OCI-LY7 (cell line): ENCODE data around the gene IP6K2. TPM values are rescaled to one million over a fixed set of nuclear protein-coding genes. Genes with fewer than 3 reads are reported as not detected.

ENCODE experiments used
- BruUV-seq: library from RNA; stranded (reverse); fragments of 400-500 nt; replicated peaks from 2 replicates; lab custom pipeline; 2021; lab: Mats Ljungman, UMichigan
- CTCF ChIA-PET: fragments of 300-600 bp; sonication (Branson Sonifier 250); formaldehyde crosslinking; loops from one replicate; lab custom pipeline; 2022; ENCODE audit warnings: antibody characterized with exemption; ENCODE audit not compliant: unreplicated experiment; lab: Charles Lee
- POLR2A ChIA-PET: fragments of 300-600 bp; sonication (Branson Sonifier 250); formaldehyde crosslinking; loops from one replicate; lab custom pipeline; 2022; ENCODE audit warnings: antibody characterized with exemption; lab: Charles Lee
- DNase-seq: peaks from one replicate; pipeline ENCODE4 v3.0.0-alpha.2; 2015; ENCODE audit warnings: low spot score
- H2AFZ ChIP-seq: fragments of 200-600 bp; sonication (generic), shearing (Covaris generic); 2 replicates; pipeline ENCODE4 v1.6.1; 2014; ENCODE audit warnings: mild to moderate bottlenecking, antibody characterized with exemption, low read length, moderate library complexity
- H3K27ac ChIP-seq: fragments of 200-600 bp; sonication (generic); 2 replicates; pipeline ENCODE4 v1.5.1; 2014; ENCODE audit warnings: mixed run types, low read depth, mild to moderate bottlenecking, moderate library complexity, low read length, inconsistent platforms; ENCODE audit not compliant: poor library complexity, severe bottlenecking
- H3K36me3 ChIP-seq: fragments of 200-600 bp; sonication (generic); 2 replicates; pipeline ENCODE4 v1.6.1; 2014; ENCODE audit warnings: mild to moderate bottlenecking, antibody characterized with exemption, low read length, moderate library complexity, mixed read lengths; ENCODE audit not compliant: insufficient read depth
- H3K4me1 ChIP-seq: fragments of 200-600 bp; sonication (generic); 2 replicates; pipeline ENCODE4 v1.5.1; 2014; ENCODE audit warnings: mild to moderate bottlenecking, low read length; ENCODE audit not compliant: insufficient read depth, poor library complexity, severe bottlenecking
- H3K4me2 ChIP-seq: fragments of 200-600 bp; sonication (generic); 2 replicates; pipeline ENCODE4 v1.6.1; 2014; ENCODE audit warnings: mild to moderate bottlenecking, low read length
- H3K4me3 ChIP-seq: fragments of 200-600 bp; sonication (generic); 2 replicates; pipeline ENCODE4 v1.5.1; 2014; ENCODE audit warnings: mild to moderate bottlenecking, low read depth, low read length; ENCODE audit not compliant: poor library complexity, severe bottlenecking
- H3K79me2 ChIP-seq: fragments of 200-600 bp; sonication (generic); 2 replicates; pipeline ENCODE4 v1.6.1; 2016; ENCODE audit warnings: low read depth, mild to moderate bottlenecking, low read length, moderate library complexity, mixed read lengths; ENCODE audit not compliant: insufficient read depth
- H3K9me2 ChIP-seq: fragments of 200-600 bp; sonication (generic); 2 replicates; pipeline ENCODE4 v1.6.1; 2016; ENCODE audit warnings: mild to moderate bottlenecking, low read length, mixed read lengths; ENCODE audit not compliant: insufficient read depth
- H3K9me3 ChIP-seq: fragments of 200-600 bp; sonication (generic); 2 replicates; pipeline ENCODE4 v1.6.1; 2014; ENCODE audit warnings: mild to moderate bottlenecking, mixed run types, low read length, mixed read lengths
- H4K20me1 ChIP-seq: fragments of 200-600 bp; sonication (generic); 2 replicates; pipeline ENCODE4 v1.6.1; 2014; ENCODE audit warnings: mild to moderate bottlenecking, antibody characterized with exemption, low read length, moderate library complexity, mixed read lengths; ENCODE audit not compliant: insufficient read depth
- EZH2phosphoT487 ChIP-seq: fragments of 200-600 bp; sonication (generic); IDR thresholded peaks from 2 replicates; pipeline ENCODE4 v1.6.1; 2018; ENCODE audit warnings: low read depth, borderline replicate concordance, mild to moderate bottlenecking, mixed run types, antibody characterized with exemption, low read length, moderate library complexity, mixed read lengths
- intact Hi-C: fragments of 100-400 bp; cut with micrococcal nuclease; formaldehyde crosslinking; loops from one replicate; pipeline ENCODE4 v1.10.0; 2022; ENCODE audit not compliant: unreplicated experiment
- microRNA-seq: library from miRNA; unstranded; fragments of <30 nt; microRNA quantifications from one replicate; pipeline ENCODE4 v1.2.0, GENCODE V29; 2022; ENCODE audit warnings: borderline replicate concordance
- small RNA-seq: library from RNA; depleted of rRNA; stranded (forward); fragments of <200 nt; gene quantifications from one replicate; pipeline ENCODE3, GENCODE V24; 2014
- total RNA-seq, 2 experiments: library from RNA; depleted of rRNA in 1 of 2; stranded (reverse); fragments of >200 nt in 1 of 2; shearing (Covaris generic) in 1 of 2; gene quantifications; 2 replicates each; pipeline ENCODE4 v1.2.3, GENCODE V29; 2014 to 2022
- TF ChIP-seq, protein P1 (sequence below): fragments of 200-600 bp; sonication (generic); conservative IDR thresholded peaks from 2 replicates; pipeline ENCODE4 v1.5.1; 2014; ENCODE audit warnings: mild to moderate bottlenecking, antibody characterized with exemption, low read length, moderate library complexity, mixed read lengths

Gene IP6K2
- total RNA-seq, 2 experiments from 2014 or later = 77.0 to 92.7 TPM

DNA sequence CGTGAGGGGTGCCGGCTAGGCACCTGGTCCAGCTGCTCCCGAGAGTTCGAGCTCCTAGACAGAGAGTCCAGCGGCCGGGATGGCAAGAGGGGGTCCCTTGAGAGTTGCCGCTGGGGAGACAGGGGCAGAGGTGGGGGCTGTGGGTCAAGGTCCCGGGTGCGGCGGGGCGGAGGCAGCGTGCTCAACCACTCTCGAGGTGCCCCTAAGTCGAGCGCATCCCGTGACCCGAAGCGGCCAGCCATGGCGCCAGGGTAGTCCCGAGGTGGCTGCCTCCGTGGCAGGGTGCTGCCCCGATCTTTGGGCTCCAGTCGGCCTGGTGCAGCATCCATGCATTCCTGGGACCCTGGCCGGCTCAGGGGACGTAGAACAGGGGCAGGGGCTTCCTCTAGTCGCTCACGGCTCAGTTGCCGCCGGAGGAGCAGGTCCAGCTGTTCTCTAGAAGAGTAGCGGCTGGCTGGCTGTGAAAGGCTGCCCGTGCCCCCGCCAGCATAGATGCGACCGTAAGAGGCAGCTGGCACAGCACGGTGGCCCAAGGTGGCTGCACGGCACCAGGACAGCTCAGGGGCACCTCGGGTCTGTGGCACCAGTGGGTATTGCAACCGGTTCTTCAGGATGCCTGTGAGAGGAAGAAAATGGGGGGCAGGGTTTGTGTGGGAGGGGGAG, 76.9 kb downstream of the IP6K2 start:
- H3K4me3 ChIP-seq = no peak overlapping the region
- H3K36me3 ChIP-seq = no peaks in the 10 kb centered on the region
- POLR2A ChIA-PET = no interaction called here
- H3K4me1 ChIP-seq = peaks cover 17% of the 10 kb centered on the region
- no peaks in the 10 kb centered on the region for H3K79me2 ChIP-seq
- no peaks in the 10 kb centered on the region for H3K9me3 ChIP-seq
- H3K9me2 ChIP-seq = no peaks in the 10 kb centered on the region
- intact Hi-C loops = loop anchor here (10.0 kb wide), 2 partner anchors 195 to 235 kb away; partner anchors contain the start of genes ATRIP, CCDC51 and TMA7
- H3K4me2 ChIP-seq = no peak overlapping the region
- CTCF ChIA-PET = no interaction called here
- no TSS peak for BruUV-seq
- no peak overlapping the region for H3K27ac ChIP-seq
- no peaks in the 10 kb centered on the region for H4K20me1 ChIP-seq
- no peak overlapping the region for H2AFZ ChIP-seq
- DNase-seq = no peak
- TF ChIP-seq EZH2phosphoT487 = no peak
- TF ChIP-seq, protein P1, sequence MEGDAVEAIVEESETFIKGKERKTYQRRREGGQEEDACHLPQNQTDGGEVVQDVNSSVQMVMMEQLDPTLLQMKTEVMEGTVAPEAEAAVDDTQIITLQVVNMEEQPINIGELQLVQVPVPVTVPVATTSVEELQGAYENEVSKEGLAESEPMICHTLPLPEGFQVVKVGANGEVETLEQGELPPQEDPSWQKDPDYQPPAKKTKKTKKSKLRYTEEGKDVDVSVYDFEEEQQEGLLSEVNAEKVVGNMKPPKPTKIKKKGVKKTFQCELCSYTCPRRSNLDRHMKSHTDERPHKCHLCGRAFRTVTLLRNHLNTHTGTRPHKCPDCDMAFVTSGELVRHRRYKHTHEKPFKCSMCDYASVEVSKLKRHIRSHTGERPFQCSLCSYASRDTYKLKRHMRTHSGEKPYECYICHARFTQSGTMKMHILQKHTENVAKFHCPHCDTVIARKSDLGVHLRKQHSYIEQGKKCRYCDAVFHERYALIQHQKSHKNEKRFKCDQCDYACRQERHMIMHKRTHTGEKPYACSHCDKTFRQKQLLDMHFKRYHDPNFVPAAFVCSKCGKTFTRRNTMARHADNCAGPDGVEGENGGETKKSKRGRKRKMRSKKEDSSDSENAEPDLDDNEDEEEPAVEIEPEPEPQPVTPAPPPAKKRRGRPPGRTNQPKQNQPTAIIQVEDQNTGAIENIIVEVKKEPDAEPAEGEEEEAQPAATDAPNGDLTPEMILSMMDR = no peak

Small RNAs within 50 kb of the gene (microRNA-seq; reads per million reads assigned to microRNA genes)
- not detected for gene MIR4793

Small RNAs within 50 kb of the gene (small RNA-seq; reads per million reads assigned to genes)
- gene AC141002.1 = not detected

Other genes starting within 250 kb of the IP6K2 start
- 80.5 and 102 TPM in 2 replicates for gene SHISA5, start 213.0 kb downstream of the IP6K2 start, total RNA-seq (2014; rRNA removed; shearing (Covaris generic))
- 97.1 and 97.3 TPM in 2 replicates for gene SHISA5, start 213.0 kb downstream of the IP6K2 start, total RNA-seq (2022)
- gene PFKFB4, start 160.4 kb downstream of the IP6K2 start, total RNA-seq (2014; rRNA removed; shearing (Covaris generic)) = 3.8 and 5.0 TPM in 2 replicates
- 10.8 and 29.0 TPM in 2 replicates for gene PFKFB4, start 160.4 kb downstream of the IP6K2 start, total RNA-seq (2022)
- gene UCN2, start 153.4 kb downstream of the IP6K2 start, total RNA-seq (2014; rRNA removed; shearing (Covaris generic)) = 0.16 TPM in 1 of 2 replicates, not detected in the other
- gene UCN2, start 153.4 kb downstream of the IP6K2 start, total RNA-seq (2022) = not detected in 2 replicates
- 4.1 and 7.9 TPM in 2 replicates for gene COL7A1, start 121.9 kb downstream of the IP6K2 start, total RNA-seq (2014; rRNA removed; shearing (Covaris generic))
- gene COL7A1, start 121.9 kb downstream of the IP6K2 start, total RNA-seq (2022) = 7.0 and 10.8 TPM in 2 replicates
- gene UQCRC1, start 107.6 kb downstream of the IP6K2 start, total RNA-seq (2014; rRNA removed; shearing (Covaris generic)) = 125 and 168 TPM in 2 replicates
- 159 and 194 TPM in 2 replicates for gene UQCRC1, start 107.6 kb downstream of the IP6K2 start, total RNA-seq (2022)
- not detected in 2 replicates for gene TMEM89, start 95.5 kb downstream of the IP6K2 start, total RNA-seq (2014; rRNA removed; shearing (Covaris generic))
- 1.6 TPM in 1 of 2 replicates, not detected in the other for gene TMEM89, start 95.5 kb downstream of the IP6K2 start, total RNA-seq (2022)
- 28.4 and 42.1 TPM in 2 replicates for gene SLC26A6, start 81.8 kb downstream of the IP6K2 start, total RNA-seq (2014; rRNA removed; shearing (Covaris generic))
- 37.2 and 47.3 TPM in 2 replicates for gene SLC26A6, start 81.8 kb downstream of the IP6K2 start, total RNA-seq (2022)
- 2.3 and 3.0 TPM in 2 replicates for gene CELSR3, start 54.3 kb downstream of the IP6K2 start, total RNA-seq (2014; rRNA removed; shearing (Covaris generic))
- gene CELSR3, start 54.3 kb downstream of the IP6K2 start, total RNA-seq (2022) = 8.4 and 9.1 TPM in 2 replicates
- gene NCKIPSD, start 31.3 kb downstream of the IP6K2 start, total RNA-seq (2014; rRNA removed; shearing (Covaris generic)) = 34.8 and 42.1 TPM in 2 replicates
- 33.9 and 39.9 TPM in 2 replicates for gene NCKIPSD, start 31.3 kb downstream of the IP6K2 start, total RNA-seq (2022)
- gene PRKAR2A, start 130.7 kb upstream of the IP6K2 start, total RNA-seq (2014; rRNA removed; shearing (Covaris generic)) = 13.8 and 16.0 TPM in 2 replicates
- gene PRKAR2A, start 130.7 kb upstream of the IP6K2 start, total RNA-seq (2022) = 19.6 and 22.4 TPM in 2 replicates
- 20.9 and 21.3 TPM in 2 replicates for gene SLC25A20, start 181.7 kb upstream of the IP6K2 start, total RNA-seq (2014; rRNA removed; shearing (Covaris generic))
- gene SLC25A20, start 181.7 kb upstream of the IP6K2 start, total RNA-seq (2022) = 19.1 and 20.1 TPM in 2 replicates
- gene ARIH2, start 201.6 kb upstream of the IP6K2 start, total RNA-seq (2014; rRNA removed; shearing (Covaris generic)) = 121 and 124 TPM in 2 replicates
- gene ARIH2, start 201.6 kb upstream of the IP6K2 start, total RNA-seq (2022) = 113 and 131 TPM in 2 replicates